Activated naive CD8-positive, alpha-beta T cell treated with anti-CD3 and anti-CD28 coated beads, Interleukin-2, amount 50 U/mL, for 24 hours (primary cell): Measurements from ENCODE around the gene SLC25A14.
"Not testable (repeated sequence)": the region's sequence is repeated elsewhere in the genome, so short reads cannot be mapped to it uniquely, and the experiment has no call there.

ENCODE experiments used
- ATAC-seq: fragments of 150-1000 bp; cut with Tn5 transposase; one replicate; pipeline ENCODE4 v1.10.0; 2021
- DNase-seq: peaks from one replicate; pipeline ENCODE4 v3.0.0; 2021
- H3K27ac Mint-ChIP-seq: one replicate; pipeline ENCODE4 v1.8.0; 2021; ENCODE audit warnings: mild to moderate bottlenecking, mixed read lengths
- H3K27me3 Mint-ChIP-seq: one replicate; pipeline ENCODE4 v1.8.0; 2021; ENCODE audit warnings: mixed read lengths
- H3K36me3 Mint-ChIP-seq: one replicate; pipeline ENCODE4 v1.8.0; 2021; ENCODE audit warnings: low read depth, mixed read lengths
- H3K4me1 Mint-ChIP-seq: one replicate; pipeline ENCODE4 v1.8.0; 2021; ENCODE audit warnings: mixed read lengths
- H3K4me3 Mint-ChIP-seq: one replicate; pipeline ENCODE4 v1.8.0; 2021; ENCODE audit warnings: mild to moderate bottlenecking, moderate library complexity, mixed read lengths
- H3K9me3 Mint-ChIP-seq: one replicate; pipeline ENCODE4 v1.8.0; 2021; ENCODE audit warnings: mixed read lengths

The SLC25A14 gene

GRCh38 chrX:130339408-130340222 lies at the start of gene SLC25A14:
Gene SLC25A14, plus strand, starts transcription at chrX:130339919. Its CDS starts 360 bp downstream, at chrX:130340279.
- Mint-ChIP-seq H3K9me3 (no peaks in the 10 kb centered on the region), H3K4me3 (peak within 1 kb of the TSS; percentile 89)

GRCh38 chrX:130295519-130296296 lies 44.0 kb upstream of the SLC25A14 start:
- ATAC-seq (no peak), DNase-seq (no peak)
- Mint-ChIP-seq H3K27ac (no peak overlapping the region), H3K9me3 (no peaks in the 10 kb centered on the region), H3K4me3 (no peak overlapping the region), H3K4me1 (no peaks in the 10 kb centered on the region), H3K27me3 (peaks cover 2% of the 10 kb centered on the region), H3K36me3 (no peaks in the 10 kb centered on the region)

More at GRCh38 chrX:130339408-130340222, at the start of gene SLC25A14:
- Mint-ChIP-seq H3K27ac (peak within 1 kb of the TSS; percentile 78), H3K4me1 (peaks cover 17% of the 10 kb centered on the region), H3K36me3 (no peaks in the 10 kb centered on the region), H3K27me3 (no peaks in the 10 kb centered on the region)
- peak; percentile 66 for DNase-seq
- peak; percentile 88 for ATAC-seq

DNA sequence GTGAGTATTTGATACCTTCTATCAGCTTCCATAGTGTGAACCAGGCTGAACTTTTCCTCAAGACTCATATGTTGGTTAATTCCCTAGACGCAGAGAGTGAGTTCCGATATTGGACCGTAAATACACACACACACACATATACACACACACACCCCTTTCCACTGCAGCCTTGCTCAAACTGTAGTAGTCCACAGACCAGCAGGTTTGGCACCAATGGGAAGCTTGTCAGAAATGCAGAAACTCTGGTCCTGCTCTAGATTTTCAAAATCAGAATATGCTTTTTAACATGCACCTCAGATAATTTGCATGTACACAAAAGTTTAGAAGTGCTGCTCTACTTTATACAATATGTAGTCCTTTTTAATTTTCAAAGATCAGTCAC lies 43.4 kb upstream of the SLC25A14 start:
- Mint-ChIP-seq H3K4me3 (no peak overlapping the region), H3K27ac (no peak overlapping the region), H3K36me3 (no peaks in the 10 kb centered on the region), H3K9me3 (no peaks in the 10 kb centered on the region), H3K27me3 (peaks cover 2% of the 10 kb centered on the region), H3K4me1 (no peaks in the 10 kb centered on the region)
- DNase-seq (no peak), ATAC-seq (no peak)

GRCh38 chrX:130296743-130297142 lies 43.0 kb upstream of the SLC25A14 start:
- H3K27me3 Mint-ChIP-seq: peaks cover 2% of the 10 kb centered on the region
- ATAC-seq: no peak
- no peak for DNase-seq
- H3K27ac Mint-ChIP-seq: no peak overlapping the region
- no peaks in the 10 kb centered on the region for H3K4me1 Mint-ChIP-seq
- no peaks in the 10 kb centered on the region for H3K9me3 Mint-ChIP-seq
- no peaks in the 10 kb centered on the region for H3K36me3 Mint-ChIP-seq
- no peak overlapping the region for H3K4me3 Mint-ChIP-seq

- H3K36me3 Mint-ChIP-seq: no peaks in the 10 kb centered on the region
- no peaks in the 10 kb centered on the region for H3K4me1 Mint-ChIP-seq
- H3K9me3 Mint-ChIP-seq: no peaks in the 10 kb centered on the region
- ATAC-seq (no peak), DNase-seq (no peak)
- peaks cover 2% of the 10 kb centered on the region for H3K27me3 Mint-ChIP-seq
- no peak overlapping the region for H3K27ac Mint-ChIP-seq
- no peak overlapping the region for H3K4me3 Mint-ChIP-seq
These were observed 40.3 kb upstream of the SLC25A14 start for GRCh38 chrX:130299279-130300009.

DNA sequence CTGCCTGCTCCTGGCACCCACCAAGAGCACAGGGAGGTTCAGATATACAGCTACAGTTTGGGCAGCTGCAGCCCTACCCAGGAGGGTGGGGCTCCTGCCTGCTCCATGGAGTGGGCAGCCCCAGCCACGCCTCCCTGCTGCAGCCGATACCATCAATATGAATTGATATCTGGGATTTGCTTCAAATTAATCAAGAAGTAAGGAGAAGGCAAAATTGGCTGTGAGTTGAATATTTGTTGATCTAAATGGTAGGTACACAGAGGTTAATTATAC lies 39.8 kb upstream of the SLC25A14 start:
- H3K27me3 Mint-ChIP-seq: peaks cover under 1% of the 10 kb centered on the region
- ATAC-seq: no peak
- no peaks in the 10 kb centered on the region for H3K4me1 Mint-ChIP-seq
- no peak for DNase-seq
- H3K36me3 Mint-ChIP-seq: no peaks in the 10 kb centered on the region
- no peak overlapping the region for H3K4me3 Mint-ChIP-seq
- no peak overlapping the region for H3K27ac Mint-ChIP-seq
- no peaks in the 10 kb centered on the region for H3K9me3 Mint-ChIP-seq

DNA sequence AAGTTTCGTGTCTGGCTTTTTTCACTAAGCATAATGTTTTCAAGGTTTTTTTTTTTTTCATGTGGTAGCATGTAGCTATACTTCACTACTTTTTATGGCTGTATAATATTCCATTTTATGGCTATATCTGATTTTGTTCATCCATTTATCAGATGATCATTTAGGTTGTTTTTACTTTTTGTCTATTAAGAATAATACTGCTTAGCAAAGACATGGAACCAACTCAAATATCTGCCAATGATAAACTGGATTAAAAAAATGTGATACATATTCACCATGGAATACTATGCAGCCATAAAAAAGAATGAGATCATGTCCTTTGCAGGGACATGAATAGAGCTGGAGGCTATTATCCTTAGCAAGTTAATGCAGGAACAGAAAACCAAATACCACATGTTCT lies 38.3 kb upstream of the SLC25A14 start:
- Mint-ChIP-seq H3K4me1 (no peaks in the 10 kb centered on the region), H3K36me3 (no peaks in the 10 kb centered on the region), H3K27ac (no peak overlapping the region), H3K9me3 (no peaks in the 10 kb centered on the region), H3K27me3 (no peaks in the 10 kb centered on the region), H3K4me3 (no peak overlapping the region)
- DNase-seq (no peak), ATAC-seq (no peak)

DNA sequence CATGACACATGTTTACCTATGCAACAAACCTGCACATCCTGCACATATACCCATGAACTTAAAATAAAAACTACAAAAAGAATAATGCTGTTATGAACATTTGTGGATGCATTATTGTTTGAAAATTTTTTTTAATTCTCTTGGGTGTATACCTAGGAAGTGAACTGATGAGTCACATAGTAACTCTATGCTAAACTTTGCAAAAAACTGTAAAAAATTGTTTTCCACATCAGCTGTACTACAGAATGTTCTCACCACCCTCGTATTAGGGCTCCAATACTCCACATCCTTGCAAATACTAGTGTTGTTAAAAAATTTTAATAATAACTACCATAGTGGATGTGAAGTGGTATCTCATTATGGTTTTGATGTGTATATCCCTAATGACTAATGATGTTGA lies 37.7 kb upstream of the SLC25A14 start:
- Mint-ChIP-seq H3K4me1 (no peaks in the 10 kb centered on the region), H3K36me3 (no peaks in the 10 kb centered on the region), H3K27me3 (no peaks in the 10 kb centered on the region), H3K4me3 (no peak overlapping the region), H3K27ac (no peak overlapping the region), H3K9me3 (no peaks in the 10 kb centered on the region)
- ATAC-seq (no peak), DNase-seq (no peak)

- no peaks in the 10 kb centered on the region for H3K4me1 Mint-ChIP-seq
- ATAC-seq (no peak), DNase-seq (no peak)
- H3K36me3 Mint-ChIP-seq: no peaks in the 10 kb centered on the region
- H3K9me3 Mint-ChIP-seq: no peaks in the 10 kb centered on the region
- no peak overlapping the region for H3K4me3 Mint-ChIP-seq
- no peaks in the 10 kb centered on the region for H3K27me3 Mint-ChIP-seq
- no peak overlapping the region for H3K27ac Mint-ChIP-seq
These were observed 34.9 kb upstream of the SLC25A14 start for GRCh38 chrX:130304587-130305368.

GRCh38 chrX:130319886-130320285 lies 19.8 kb upstream of the SLC25A14 start:
- not testable (repeated sequence) for DNase-seq, H3K4me1 Mint-ChIP-seq, H3K4me3 Mint-ChIP-seq, H3K9me3 Mint-ChIP-seq, H3K27me3 Mint-ChIP-seq, H3K36me3 Mint-ChIP-seq, H3K27ac Mint-ChIP-seq, ATAC-seq

DNA sequence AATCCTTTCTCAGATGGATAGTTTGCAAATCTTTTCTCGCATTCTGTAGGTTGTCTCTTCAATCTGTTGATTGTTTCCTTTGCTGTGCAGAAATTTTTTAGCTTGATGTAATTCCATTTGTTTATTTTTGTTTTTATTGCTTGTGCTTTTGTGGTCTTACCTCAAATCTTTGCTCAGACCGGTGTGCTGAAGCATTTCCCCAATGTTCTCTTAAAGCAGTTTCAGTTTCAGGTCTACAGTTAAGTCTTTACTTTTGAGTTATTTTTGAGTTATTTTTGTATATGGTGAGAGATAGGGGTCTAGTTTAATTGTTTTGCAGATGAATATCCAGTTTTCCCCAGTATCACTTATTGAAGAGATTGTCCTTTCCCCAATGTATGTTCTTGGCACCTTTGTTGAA lies 18.2 kb upstream of the SLC25A14 start:
- H3K4me3 Mint-ChIP-seq: no peak overlapping the region
- H3K9me3 Mint-ChIP-seq: peaks cover 7% of the 10 kb centered on the region
- no peak overlapping the region for H3K27ac Mint-ChIP-seq
- H3K36me3 Mint-ChIP-seq: no peaks in the 10 kb centered on the region
- no peaks in the 10 kb centered on the region for H3K4me1 Mint-ChIP-seq
- ATAC-seq (no peak), DNase-seq (no peak)
- peaks cover 3% of the 10 kb centered on the region for H3K27me3 Mint-ChIP-seq

GRCh38 chrX:130330146-130330545 lies 9.6 kb upstream of the SLC25A14 start:
- H3K4me3 Mint-ChIP-seq: no peak overlapping the region
- ATAC-seq: no peak
- DNase-seq: no peak
- peaks cover 7% of the 10 kb centered on the region for H3K27me3 Mint-ChIP-seq
- H3K4me1 Mint-ChIP-seq: no peaks in the 10 kb centered on the region
- no peaks in the 10 kb centered on the region for H3K36me3 Mint-ChIP-seq
- no peaks in the 10 kb centered on the region for H3K9me3 Mint-ChIP-seq
- no peak overlapping the region for H3K27ac Mint-ChIP-seq

DNA sequence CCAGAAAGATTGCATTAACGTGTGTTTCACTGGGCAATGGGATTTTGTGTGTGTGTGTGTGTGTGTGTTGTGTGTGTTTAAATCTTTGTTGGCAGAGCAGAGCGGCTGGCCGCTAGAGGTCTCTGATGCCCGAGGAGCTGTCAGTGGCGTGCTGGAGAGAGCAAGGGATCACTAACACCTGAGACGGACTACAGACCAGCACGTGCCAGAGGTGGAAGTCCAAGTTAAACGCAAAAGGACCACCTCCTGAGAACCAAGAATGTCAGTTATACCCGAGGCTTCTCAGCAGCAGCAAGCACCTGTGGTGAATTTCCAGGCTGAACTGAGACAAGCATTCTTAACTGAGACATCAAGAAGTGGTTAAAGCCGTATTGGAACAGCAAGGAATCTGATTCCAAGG lies 9.0 kb upstream of the SLC25A14 start:
- Mint-ChIP-seq H3K4me1 (no peaks in the 10 kb centered on the region), H3K27ac (no peak overlapping the region), H3K36me3 (no peaks in the 10 kb centered on the region), H3K4me3 (no peak overlapping the region), H3K9me3 (no peaks in the 10 kb centered on the region), H3K27me3 (peaks cover 7% of the 10 kb centered on the region)
- DNase-seq: peak; percentile 21
- peak; percentile 77 for ATAC-seq

- no peak overlapping the region for H3K4me3 Mint-ChIP-seq
- peaks cover 12% of the 10 kb centered on the region for H3K4me1 Mint-ChIP-seq
- DNase-seq: no peak
- no peak overlapping the region for H3K27ac Mint-ChIP-seq
- no peak for ATAC-seq
- no peaks in the 10 kb centered on the region for H3K27me3 Mint-ChIP-seq
- H3K36me3 Mint-ChIP-seq: no peaks in the 10 kb centered on the region
- H3K9me3 Mint-ChIP-seq: no peaks in the 10 kb centered on the region
These were observed 3.2 kb upstream of the SLC25A14 start for GRCh38 chrX:130336531-130336930.
